HEK293 (cell line): ENCODE results near the gene ZNF432.

Source experiments
- FEZF1 ChIP-seq: fragments of 450-650 bp; formaldehyde crosslinking; IDR thresholded peaks from 2 replicates; pipeline ENCODE4 v1.5.1; 2016; ENCODE audit warnings: missing biosample characterization, missing genetic modification characterization
- HOXA7 ChIP-seq: sonication (generic); formaldehyde crosslinking; IDR thresholded peaks from 2 replicates; pipeline ENCODE4 v1.8.1; 2022; ENCODE audit warnings: missing genetic modification reagents, borderline replicate concordance
- HOXD13 ChIP-seq: sonication (generic); formaldehyde crosslinking; IDR thresholded peaks from 2 replicates; pipeline ENCODE4 v1.8.0; 2022; ENCODE audit warnings: missing genetic modification reagents, borderline replicate concordance
- SCRT2 ChIP-seq: fragments of 450-650 bp; formaldehyde crosslinking; IDR thresholded peaks from 2 replicates; pipeline ENCODE4 v1.5.1; 2016; ENCODE audit warnings: missing biosample characterization, missing genetic modification characterization
- SP3 ChIP-seq: fragments of 450-650 bp; formaldehyde crosslinking; IDR thresholded peaks from 2 replicates; pipeline ENCODE4 v1.5.1; 2016; ENCODE audit warnings: missing biosample characterization, missing genetic modification characterization
- TRIM28 ChIP-seq: IDR thresholded peaks from 2 replicates; pipeline ENCODE4 v1.6.1; 2011; ENCODE audit warnings: low read length, control low read depth, borderline replicate concordance
- WT1 ChIP-seq: fragments of 450-650 bp; formaldehyde crosslinking; IDR thresholded peaks from 2 replicates; pipeline ENCODE4 v1.5.1; 2016; ENCODE audit warnings: missing biosample characterization, missing genetic modification characterization
- YY2 ChIP-seq: fragments of 450-650 bp; formaldehyde crosslinking; IDR thresholded peaks from 2 replicates; pipeline ENCODE4 v1.5.1; 2016; ENCODE audit warnings: missing biosample characterization, missing genetic modification characterization
- ZFP69B ChIP-seq: fragments of 450-650 bp; formaldehyde crosslinking; IDR thresholded peaks from 2 replicates; pipeline ENCODE4 v1.5.1; 2016; ENCODE audit warnings: missing biosample characterization, missing genetic modification characterization
- ZNF302 ChIP-seq: fragments of 450-650 bp; formaldehyde crosslinking; IDR thresholded peaks from 2 replicates; pipeline ENCODE4 v1.5.1; 2016; ENCODE audit warnings: missing biosample characterization, missing genetic modification characterization, low read depth
- ZNF354C ChIP-seq: fragments of 450-650 bp; formaldehyde crosslinking; IDR thresholded peaks from 2 replicates; pipeline ENCODE4 v1.5.1; 2016; ENCODE audit warnings: missing biosample characterization, missing genetic modification characterization, low read depth, borderline replicate concordance
- ZNF555 ChIP-seq: fragments of 450-650 bp; formaldehyde crosslinking; conservative IDR thresholded peaks from 2 replicates; pipeline ENCODE4 v1.5.1; 2017; ENCODE audit warnings: missing biosample characterization, mild to moderate bottlenecking, missing genetic modification characterization, inconsistent platforms
- ZNF600 ChIP-seq: fragments of 450-650 bp; formaldehyde crosslinking; IDR thresholded peaks from 2 replicates; pipeline ENCODE4 v1.5.1; 2016; ENCODE audit warnings: missing biosample characterization, missing genetic modification characterization
- ZNF621 ChIP-seq: fragments of 450-650 bp; formaldehyde crosslinking; IDR thresholded peaks from 2 replicates; pipeline ENCODE4 v1.5.1; 2017; ENCODE audit warnings: missing biosample characterization, missing genetic modification characterization
- ZNF629 ChIP-seq: fragments of 450-650 bp; formaldehyde crosslinking; IDR thresholded peaks from 2 replicates; pipeline ENCODE4 v1.5.1; 2017; ENCODE audit warnings: missing biosample characterization, missing genetic modification characterization
- ZNF654 ChIP-seq: fragments of 450-650 bp; formaldehyde crosslinking; IDR thresholded peaks from 2 replicates; pipeline ENCODE4 v1.5.1; 2016; ENCODE audit warnings: low read depth, missing biosample characterization, missing genetic modification characterization
- ZNF707 ChIP-seq: fragments of 450-650 bp; formaldehyde crosslinking; IDR thresholded peaks from 2 replicates; pipeline ENCODE4 v1.5.1; 2016; ENCODE audit warnings: missing biosample characterization, missing genetic modification characterization
- ZNF76 ChIP-seq: fragments of 450-650 bp; formaldehyde crosslinking; IDR thresholded peaks from 2 replicates; pipeline ENCODE4; 2016; ENCODE audit warnings: low read depth, missing biosample characterization, missing genetic modification characterization, borderline replicate concordance
- ZNF837 ChIP-seq: fragments of 450-650 bp; formaldehyde crosslinking; IDR thresholded peaks from 2 replicates; pipeline ENCODE4 v1.5.1; 2016; ENCODE audit warnings: missing biosample characterization, missing genetic modification characterization
- TF ChIP-seq, protein P1 (sequence below): fragments of 450-650 bp; formaldehyde crosslinking; IDR thresholded peaks from 2 replicates; pipeline ENCODE4 v1.5.1; 2016; ENCODE audit warnings: missing biosample characterization, missing genetic modification characterization
- TF ChIP-seq, protein P2 (sequence below): fragments of 450-650 bp; formaldehyde crosslinking; IDR thresholded peaks from 2 replicates; pipeline ENCODE4 v1.5.1; 2016; ENCODE audit warnings: missing biosample characterization, missing genetic modification characterization, borderline replicate concordance
- TF ChIP-seq, protein P3 (sequence below): fragments of 450-650 bp; formaldehyde crosslinking; IDR thresholded peaks from 2 replicates; pipeline ENCODE4; 2016; ENCODE audit warnings: missing biosample characterization, missing genetic modification characterization
- TF ChIP-seq, protein P4 (sequence below): IDR thresholded peaks from 2 replicates; pipeline ENCODE4 v1.6.1; 2011; ENCODE audit warnings: mild to moderate bottlenecking, low read depth, low read length, borderline replicate concordance
- TF ChIP-seq, protein P5 (sequence below): fragments of 450-650 bp; formaldehyde crosslinking; IDR thresholded peaks from 2 replicates; pipeline ENCODE4 v1.5.1; 2016; ENCODE audit warnings: missing biosample characterization, missing genetic modification characterization
- TF ChIP-seq, protein P6 (sequence below): fragments of 450-650 bp; formaldehyde crosslinking; optimal IDR thresholded peaks from 2 replicates; pipeline ENCODE3; 2016; ENCODE audit warnings: missing biosample characterization, mild to moderate bottlenecking, missing genetic modification characterization
- TF ChIP-seq, protein P7 (sequence below): fragments of 450-650 bp; formaldehyde crosslinking; IDR thresholded peaks from 2 replicates; pipeline ENCODE4 v1.5.1; 2016; ENCODE audit warnings: missing biosample characterization, missing genetic modification characterization

ZNF432 gene

DNA sequence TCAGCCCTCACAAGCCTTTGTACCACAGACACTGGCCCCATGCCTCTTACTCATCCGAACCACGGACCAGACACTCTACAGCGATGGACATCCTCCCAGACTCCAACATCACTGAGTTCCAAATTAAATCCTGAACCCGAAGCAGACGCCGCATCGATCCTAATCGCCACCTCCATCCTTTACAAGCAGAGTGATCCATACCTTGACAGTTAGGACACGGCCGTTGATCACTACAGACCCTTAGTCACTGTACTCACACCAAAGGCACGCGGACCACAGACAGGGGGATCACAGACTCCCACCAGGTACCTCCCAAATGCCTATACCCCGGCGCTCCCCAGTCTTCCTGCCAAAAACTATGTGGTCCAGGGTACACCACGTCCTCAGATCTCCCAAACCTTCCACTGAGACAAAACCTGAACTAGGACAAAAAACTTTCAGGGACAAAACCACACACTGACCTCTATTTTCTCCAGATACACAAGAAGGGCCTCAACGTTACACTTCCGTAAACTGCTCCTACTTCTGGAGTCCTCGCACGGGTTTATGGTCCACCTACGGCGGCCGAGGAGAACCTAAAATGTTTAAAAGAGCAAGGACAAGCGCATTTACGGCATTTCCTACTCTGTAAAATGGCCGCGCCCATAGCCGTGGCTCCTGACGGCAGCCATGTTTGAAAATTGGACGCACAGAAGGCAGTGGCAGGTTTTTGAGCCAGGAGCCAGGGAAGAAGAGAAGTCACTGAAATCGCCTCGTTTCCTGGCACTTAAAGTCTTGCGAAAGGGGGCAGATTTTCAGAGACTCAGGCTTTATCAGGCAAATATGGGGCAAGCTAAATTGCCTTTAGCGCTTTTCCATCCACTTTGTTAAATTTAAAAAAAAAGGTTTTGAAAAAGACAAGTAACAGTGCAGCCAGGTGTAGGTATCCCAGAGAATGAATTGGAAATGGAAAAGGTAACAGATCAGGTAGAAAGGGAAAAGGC is 62.0 kb downstream of the ZNF432 start, which contains the start of gene ZNF350 (continued):
- TF ChIP-seq ZNF555 (no peak), YY2 (tag by site-specific recombination) (peak; percentile 98), SCRT2 (tag by site-specific recombination) (no peak), TRIM28 (peak; percentile 86; the same call in 1 of the 2 replicates), ZNF654 (tag by site-specific recombination) (no peak), ZNF707 (no peak), ZNF629 (tag by site-specific recombination) (peak; percentile 57), ZNF354C (tag by site-specific recombination) (no peak), HOXA7 (CRISPR knock-in tag) (no peak), WT1 (tag by site-specific recombination) (no peak), FEZF1 (tag by site-specific recombination) (peak; percentile 48; the same call in 1 of the 2 replicates), ZNF621 (no peak), HOXD13 (no peak), SP3 (tag by site-specific recombination) (peak; percentile 68), ZNF600 (tag by site-specific recombination) (no peak), ZFP69B (tag by site-specific recombination) (no peak; the same call in 1 of the 2 replicates), ZNF837 (no peak), ZNF76 (peak; percentile 91), ZNF302 (tag by site-specific recombination) (no peak)
- TF ChIP-seq, protein P1, sequence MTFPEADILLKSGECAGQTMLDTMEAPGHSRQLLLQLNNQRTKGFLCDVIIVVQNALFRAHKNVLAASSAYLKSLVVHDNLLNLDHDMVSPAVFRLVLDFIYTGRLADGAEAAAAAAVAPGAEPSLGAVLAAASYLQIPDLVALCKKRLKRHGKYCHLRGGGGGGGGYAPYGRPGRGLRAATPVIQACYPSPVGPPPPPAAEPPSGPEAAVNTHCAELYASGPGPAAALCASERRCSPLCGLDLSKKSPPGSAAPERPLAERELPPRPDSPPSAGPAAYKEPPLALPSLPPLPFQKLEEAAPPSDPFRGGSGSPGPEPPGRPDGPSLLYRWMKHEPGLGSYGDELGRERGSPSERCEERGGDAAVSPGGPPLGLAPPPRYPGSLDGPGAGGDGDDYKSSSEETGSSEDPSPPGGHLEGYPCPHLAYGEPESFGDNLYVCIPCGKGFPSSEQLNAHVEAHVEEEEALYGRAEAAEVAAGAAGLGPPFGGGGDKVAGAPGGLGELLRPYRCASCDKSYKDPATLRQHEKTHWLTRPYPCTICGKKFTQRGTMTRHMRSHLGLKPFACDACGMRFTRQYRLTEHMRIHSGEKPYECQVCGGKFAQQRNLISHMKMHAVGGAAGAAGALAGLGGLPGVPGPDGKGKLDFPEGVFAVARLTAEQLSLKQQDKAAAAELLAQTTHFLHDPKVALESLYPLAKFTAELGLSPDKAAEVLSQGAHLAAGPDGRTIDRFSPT: no peak
- TF ChIP-seq, protein P2, sequence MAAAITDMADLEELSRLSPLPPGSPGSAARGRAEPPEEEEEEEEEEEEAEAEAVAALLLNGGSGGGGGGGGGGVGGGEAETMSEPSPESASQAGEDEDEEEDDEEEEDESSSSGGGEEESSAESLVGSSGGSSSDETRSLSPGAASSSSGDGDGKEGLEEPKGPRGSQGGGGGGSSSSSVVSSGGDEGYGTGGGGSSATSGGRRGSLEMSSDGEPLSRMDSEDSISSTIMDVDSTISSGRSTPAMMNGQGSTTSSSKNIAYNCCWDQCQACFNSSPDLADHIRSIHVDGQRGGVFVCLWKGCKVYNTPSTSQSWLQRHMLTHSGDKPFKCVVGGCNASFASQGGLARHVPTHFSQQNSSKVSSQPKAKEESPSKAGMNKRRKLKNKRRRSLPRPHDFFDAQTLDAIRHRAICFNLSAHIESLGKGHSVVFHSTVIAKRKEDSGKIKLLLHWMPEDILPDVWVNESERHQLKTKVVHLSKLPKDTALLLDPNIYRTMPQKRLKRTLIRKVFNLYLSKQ (tag by site-specific recombination): no peak
- TF ChIP-seq, protein P3, sequence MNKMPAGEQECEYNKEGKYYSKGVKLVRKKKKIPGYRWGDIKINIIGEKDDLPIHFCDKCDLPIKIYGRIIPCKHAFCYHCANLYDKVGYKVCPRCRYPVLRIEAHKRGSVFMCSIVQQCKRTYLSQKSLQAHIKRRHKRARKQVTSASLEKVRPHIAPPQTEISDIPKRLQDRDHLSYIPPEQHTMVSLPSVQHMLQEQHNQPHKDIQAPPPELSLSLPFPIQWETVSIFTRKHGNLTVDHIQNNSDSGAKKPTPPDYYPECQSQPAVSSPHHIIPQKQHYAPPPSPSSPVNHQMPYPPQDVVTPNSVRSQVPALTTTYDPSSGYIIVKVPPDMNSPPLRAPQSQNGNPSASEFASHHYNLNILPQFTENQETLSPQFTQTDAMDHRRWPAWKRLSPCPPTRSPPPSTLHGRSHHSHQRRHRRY (tag by site-specific recombination): no peak
- TF ChIP-seq, protein P4, sequence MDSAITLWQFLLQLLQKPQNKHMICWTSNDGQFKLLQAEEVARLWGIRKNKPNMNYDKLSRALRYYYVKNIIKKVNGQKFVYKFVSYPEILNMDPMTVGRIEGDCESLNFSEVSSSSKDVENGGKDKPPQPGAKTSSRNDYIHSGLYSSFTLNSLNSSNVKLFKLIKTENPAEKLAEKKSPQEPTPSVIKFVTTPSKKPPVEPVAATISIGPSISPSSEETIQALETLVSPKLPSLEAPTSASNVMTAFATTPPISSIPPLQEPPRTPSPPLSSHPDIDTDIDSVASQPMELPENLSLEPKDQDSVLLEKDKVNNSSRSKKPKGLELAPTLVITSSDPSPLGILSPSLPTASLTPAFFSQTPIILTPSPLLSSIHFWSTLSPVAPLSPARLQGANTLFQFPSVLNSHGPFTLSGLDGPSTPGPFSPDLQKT: no peak
- TF ChIP-seq, protein P5, sequence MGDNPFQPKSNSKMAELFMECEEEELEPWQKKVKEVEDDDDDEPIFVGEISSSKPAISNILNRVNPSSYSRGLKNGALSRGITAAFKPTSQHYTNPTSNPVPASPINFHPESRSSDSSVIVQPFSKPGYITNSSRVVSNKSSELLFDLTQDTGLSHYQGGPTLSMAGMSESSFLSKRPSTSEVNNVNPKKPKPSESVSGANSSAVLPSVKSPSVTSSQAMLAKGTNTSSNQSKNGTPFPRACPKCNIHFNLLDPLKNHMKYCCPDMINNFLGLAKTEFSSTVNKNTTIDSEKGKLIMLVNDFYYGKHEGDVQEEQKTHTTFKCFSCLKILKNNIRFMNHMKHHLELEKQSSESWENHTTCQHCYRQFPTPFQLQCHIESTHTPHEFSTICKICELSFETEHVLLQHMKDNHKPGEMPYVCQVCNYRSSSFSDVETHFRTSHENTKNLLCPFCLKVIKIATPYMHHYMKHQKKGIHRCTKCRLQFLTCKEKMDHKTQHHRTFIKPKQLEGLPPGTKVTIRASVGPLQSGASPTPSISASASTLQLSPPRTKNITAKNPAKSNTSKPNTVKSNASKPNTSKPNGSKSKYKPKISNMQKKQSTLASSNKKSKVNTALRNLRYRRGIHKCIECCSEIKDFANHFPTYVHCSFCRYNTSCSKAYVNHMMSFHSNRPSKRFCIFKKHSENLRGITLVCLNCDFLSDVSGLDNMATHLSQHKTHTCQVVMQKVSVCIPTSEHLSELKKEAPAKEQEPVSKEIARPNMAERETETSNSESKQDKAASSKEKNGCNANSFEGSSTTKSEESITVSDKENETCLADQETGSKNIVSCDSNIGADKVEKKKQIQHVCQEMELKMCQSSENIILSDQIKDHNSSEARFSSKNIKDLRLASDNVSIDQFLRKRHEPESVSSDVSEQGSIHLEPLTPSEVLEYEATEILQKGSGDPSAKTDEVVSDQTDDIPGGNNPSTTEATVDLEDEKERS (tag by site-specific recombination): no peak
- TF ChIP-seq, protein P6, sequence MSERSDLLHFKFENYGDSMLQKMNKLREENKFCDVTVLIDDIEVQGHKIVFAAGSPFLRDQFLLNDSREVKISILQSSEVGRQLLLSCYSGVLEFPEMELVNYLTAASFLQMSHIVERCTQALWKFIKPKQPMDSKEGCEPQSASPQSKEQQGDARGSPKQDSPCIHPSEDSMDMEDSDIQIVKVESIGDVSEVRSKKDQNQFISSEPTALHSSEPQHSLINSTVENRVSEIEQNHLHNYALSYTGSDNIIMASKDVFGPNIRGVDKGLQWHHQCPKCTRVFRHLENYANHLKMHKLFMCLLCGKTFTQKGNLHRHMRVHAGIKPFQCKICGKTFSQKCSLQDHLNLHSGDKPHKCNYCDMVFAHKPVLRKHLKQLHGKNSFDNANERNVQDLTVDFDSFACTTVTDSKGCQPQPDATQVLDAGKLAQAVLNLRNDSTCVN (tag by site-specific recombination): no peak
- TF ChIP-seq, protein P7, sequence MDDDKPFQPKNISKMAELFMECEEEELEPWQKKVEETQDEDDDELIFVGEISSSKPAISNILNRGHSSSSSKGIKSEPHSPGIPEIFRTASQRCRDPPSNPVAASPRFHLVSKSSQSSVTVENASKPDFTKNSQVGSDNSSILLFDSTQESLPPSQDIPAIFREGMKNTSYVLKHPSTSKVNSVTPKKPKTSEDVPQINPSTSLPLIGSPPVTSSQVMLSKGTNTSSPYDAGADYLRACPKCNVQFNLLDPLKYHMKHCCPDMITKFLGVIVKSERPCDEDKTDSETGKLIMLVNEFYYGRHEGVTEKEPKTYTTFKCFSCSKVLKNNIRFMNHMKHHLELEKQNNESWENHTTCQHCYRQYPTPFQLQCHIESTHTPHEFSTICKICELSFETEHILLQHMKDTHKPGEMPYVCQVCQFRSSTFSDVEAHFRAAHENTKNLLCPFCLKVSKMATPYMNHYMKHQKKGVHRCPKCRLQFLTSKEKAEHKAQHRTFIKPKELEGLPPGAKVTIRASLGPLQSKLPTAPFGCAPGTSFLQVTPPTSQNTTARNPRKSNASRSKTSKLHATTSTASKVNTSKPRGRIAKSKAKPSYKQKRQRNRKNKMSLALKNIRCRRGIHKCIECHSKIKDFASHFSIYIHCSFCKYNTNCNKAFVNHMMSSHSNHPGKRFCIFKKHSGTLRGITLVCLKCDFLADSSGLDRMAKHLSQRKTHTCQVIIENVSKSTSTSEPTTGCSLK: no peak
